PFSK-1 (cell line): ENCODE results near the gene KLF16.

Experiments
- POLR2AphosphoS5 ChIP-seq: IDR thresholded peaks from 2 replicates; pipeline ENCODE4 v1.6.1; 2012; ENCODE audit warnings: low read depth, mild to moderate bottlenecking, control low read depth, low read length, moderate library complexity
- SIN3A ChIP-seq: IDR thresholded peaks from 2 replicates; pipeline ENCODE4 v1.6.1; 2012; ENCODE audit warnings: mild to moderate bottlenecking, low read length, moderate library complexity, borderline replicate concordance; ENCODE audit not compliant: insufficient read depth

DNA sequence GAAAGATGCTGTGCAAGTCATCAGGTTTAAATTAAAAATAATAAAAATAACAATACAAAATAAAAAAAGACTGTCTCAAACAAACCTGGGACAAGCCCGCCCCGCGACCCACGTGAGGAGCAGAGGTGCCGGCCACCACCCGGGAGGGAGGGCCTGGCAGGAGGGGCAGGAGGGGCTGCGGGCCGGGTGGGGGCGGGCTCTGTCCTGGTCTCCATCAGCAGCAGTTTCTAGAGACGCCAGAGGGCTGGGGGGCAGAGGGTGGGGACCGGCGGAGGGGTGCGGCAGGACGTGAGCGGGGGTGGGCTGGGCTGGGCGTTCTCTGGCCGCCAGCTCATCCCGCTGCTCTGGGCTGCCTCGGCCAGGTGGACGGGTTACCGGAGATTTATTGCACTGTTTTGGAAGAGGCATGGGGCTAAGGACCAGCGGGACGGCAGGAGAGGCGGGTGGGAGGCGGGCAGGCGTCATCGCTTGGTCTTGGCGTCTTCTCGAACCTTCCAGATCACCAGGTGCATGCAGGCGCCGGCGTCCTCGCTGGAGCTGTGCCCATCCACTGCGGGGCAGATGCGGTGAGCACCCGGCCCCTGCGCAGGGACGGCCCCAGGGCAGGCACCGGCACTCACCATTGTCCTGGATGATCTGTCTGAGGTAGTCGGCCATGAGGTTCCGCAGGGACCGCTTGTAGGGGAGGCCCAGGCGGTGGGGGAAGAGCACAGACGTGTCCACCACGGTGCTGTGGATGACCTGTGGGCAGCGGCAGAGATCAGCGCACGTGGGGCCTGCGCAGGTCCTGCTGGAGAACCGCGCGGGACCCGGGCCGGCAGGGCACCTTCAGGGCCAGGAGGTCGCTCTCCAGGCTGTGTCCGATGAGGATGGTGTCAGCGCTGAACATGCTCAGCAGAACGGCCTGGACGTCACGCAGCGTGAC is 47.5 kb downstream of the KLF16 start:
- TF ChIP-seq SIN3A, result no peak
- TF ChIP-seq POLR2AphosphoS5, result no peak
